ENCODE results near the gene RNF227. TPM values are rescaled to one million over a fixed set of nuclear protein-coding genes. Genes with fewer than 3 reads are reported as not detected.

Gene RNF227
- total RNA-seq, 1 donor from 2014 or later, result 4.0 TPM

DNA sequence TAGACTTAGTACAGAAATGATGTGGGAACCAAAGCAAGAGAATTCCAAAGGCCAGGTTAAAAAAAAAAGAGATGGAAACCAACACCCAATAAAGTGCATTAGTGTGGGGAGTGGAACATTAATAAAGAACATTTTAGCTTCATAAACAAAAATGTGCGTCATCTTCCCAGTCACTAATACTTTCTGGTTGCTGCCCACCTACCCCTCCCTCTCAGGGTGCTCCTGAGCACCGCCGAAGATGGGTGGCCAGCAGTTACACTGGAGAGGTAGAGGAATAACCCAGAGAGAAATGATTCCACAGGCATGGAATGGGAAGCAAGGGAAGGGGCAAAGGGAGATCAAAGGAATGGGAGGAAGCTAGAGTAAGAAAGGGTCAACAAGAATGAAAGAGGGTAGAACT, 33.5 kb downstream of the RNF227 start:
- Mint-ChIP-seq H3K4me1 (no peaks in the 10 kb centered on the region), H3K27ac (ENCODE audit: unreplicated experiment) (no peak overlapping the region), H3K36me3 (ENCODE audit: low read depth) (no peaks in the 10 kb centered on the region), H3K9me3 (no peaks in the 10 kb centered on the region), H3K4me3 (no peak overlapping the region), H3K27me3 (ENCODE audit: low read depth) (no peaks in the 10 kb centered on the region)
- no peak for DNase-seq (ENCODE audit: low read depth, low spot score)
- TF ChIP-seq, protein P1, sequence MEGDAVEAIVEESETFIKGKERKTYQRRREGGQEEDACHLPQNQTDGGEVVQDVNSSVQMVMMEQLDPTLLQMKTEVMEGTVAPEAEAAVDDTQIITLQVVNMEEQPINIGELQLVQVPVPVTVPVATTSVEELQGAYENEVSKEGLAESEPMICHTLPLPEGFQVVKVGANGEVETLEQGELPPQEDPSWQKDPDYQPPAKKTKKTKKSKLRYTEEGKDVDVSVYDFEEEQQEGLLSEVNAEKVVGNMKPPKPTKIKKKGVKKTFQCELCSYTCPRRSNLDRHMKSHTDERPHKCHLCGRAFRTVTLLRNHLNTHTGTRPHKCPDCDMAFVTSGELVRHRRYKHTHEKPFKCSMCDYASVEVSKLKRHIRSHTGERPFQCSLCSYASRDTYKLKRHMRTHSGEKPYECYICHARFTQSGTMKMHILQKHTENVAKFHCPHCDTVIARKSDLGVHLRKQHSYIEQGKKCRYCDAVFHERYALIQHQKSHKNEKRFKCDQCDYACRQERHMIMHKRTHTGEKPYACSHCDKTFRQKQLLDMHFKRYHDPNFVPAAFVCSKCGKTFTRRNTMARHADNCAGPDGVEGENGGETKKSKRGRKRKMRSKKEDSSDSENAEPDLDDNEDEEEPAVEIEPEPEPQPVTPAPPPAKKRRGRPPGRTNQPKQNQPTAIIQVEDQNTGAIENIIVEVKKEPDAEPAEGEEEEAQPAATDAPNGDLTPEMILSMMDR (conservative IDR thresholded peaks at IDR 0.05), result no peak

DNA sequence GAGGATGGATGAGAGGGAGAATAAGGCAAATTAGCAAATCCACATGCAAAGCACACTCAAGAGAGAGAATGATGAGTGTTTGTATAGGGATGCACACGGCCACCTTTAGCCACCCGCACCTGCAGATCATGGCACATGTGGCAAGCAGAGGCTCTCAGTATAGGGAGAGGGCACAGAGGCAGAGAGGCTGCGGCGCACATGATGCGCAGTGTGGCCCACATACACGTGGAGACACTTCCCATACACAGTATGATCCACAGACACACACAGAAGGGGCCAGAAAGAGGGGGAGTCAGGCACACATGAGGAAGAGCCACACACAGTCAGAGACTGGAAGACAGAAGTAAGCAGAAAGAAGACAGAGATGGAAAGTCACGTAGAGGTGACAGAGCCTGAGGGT, 34.0 kb downstream of the RNF227 start:
- Mint-ChIP-seq H3K36me3 (ENCODE audit: low read depth) (no peaks in the 10 kb centered on the region), H3K4me3 (no peak overlapping the region), H3K9me3 (no peaks in the 10 kb centered on the region), H3K27ac (ENCODE audit: unreplicated experiment) (no peak overlapping the region), H3K27me3 (ENCODE audit: low read depth) (no peaks in the 10 kb centered on the region), H3K4me1 (no peaks in the 10 kb centered on the region)
- TF ChIP-seq, protein P1 (conservative IDR thresholded peaks at IDR 0.05), result no peak
- no peak for DNase-seq (ENCODE audit: low read depth, low spot score)

DNA sequence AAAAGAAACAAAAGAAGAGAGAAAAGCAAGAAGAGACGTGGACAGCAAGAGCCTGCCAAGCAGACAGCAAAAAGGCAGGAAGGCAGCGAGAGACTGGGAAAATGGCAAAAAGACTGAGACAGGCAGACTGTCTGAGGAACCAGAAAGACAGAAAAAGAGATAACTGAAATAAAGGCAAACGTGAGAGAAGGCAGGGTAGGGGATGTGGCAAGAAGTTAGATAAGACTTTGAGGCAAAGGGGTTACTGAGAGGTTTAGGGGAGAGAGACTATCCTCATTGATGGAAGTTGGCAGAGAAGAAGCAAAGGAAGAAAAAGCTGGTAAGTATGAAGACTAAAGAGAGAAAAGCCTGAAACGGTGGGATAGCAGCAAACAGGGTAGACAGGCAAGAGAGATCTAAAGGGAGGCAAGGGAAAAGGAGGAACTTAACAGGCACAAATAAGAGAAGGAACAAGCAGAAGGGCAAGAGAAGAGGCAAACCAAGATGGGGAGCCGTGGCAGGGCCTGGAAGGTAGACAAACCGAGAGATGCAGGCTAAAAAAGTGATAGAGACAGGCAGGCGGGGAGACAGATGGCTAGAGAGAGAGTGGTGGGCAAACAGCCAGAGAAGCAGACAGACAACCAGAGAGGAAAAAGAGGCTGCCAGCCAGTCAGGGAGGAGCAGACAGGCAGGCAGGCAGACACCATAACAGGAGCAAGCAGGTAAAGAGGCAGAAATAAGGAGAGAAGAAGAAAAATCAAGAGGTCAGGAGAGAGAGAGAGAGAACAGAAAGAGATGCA, 34.6 kb downstream of the RNF227 start:
- TF ChIP-seq, protein P1 (conservative IDR thresholded peaks at IDR 0.05), result no peak
- Mint-ChIP-seq H3K4me3 (no peak overlapping the region), H3K9me3 (no peaks in the 10 kb centered on the region), H3K27me3 (ENCODE audit: low read depth) (no peaks in the 10 kb centered on the region), H3K27ac (ENCODE audit: unreplicated experiment) (no peak overlapping the region), H3K4me1 (no peaks in the 10 kb centered on the region), H3K36me3 (ENCODE audit: low read depth) (peaks cover under 1% of the 10 kb centered on the region)
- DNase-seq (ENCODE audit: low read depth, low spot score), result no peak

DNA sequence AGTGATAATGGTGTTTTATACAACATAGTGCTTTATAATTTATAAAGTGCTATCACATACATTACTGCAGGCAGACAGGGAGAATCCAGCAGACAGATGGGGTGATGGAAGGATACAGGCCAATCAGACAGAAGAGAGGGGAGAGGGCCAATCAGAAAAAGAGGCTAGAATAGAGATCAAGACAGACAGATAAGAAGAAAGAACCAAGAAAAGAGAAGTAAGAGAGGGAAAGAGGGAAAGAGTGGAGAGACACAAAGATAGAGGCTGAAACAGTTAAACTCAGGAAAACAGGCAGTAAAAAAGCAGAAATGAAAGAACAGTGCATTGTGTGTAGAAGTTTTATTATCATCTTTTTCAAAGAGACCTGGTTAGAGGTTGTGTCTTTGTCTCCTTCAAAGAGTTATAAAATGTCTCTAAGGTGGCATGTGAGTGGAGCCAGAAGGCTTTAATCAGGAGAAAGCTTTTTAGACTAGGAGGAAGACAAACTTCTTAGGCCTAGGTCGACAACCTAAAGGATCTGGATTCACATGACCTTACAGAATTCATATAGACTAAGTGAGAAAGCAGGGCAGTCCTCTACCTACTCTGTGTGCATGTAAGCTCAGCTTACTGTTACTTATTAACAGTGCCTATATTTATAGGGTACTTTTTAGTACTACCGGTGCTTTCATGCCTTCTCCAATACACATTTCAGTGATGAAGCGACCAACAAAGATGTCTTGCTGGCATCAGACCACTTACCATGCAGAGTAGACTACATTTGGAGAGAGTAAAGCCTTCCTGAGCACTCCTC, 35.8 kb downstream of the RNF227 start:
- Mint-ChIP-seq H3K9me3 (no peaks in the 10 kb centered on the region), H3K36me3 (ENCODE audit: low read depth) (peaks cover 9% of the 10 kb centered on the region), H3K27me3 (ENCODE audit: low read depth) (no peaks in the 10 kb centered on the region), H3K27ac (ENCODE audit: unreplicated experiment) (no peak overlapping the region), H3K4me3 (no peak overlapping the region), H3K4me1 (no peaks in the 10 kb centered on the region)
- TF ChIP-seq, protein P1 (conservative IDR thresholded peaks at IDR 0.05), result no peak
- no peak for DNase-seq (ENCODE audit: low read depth, low spot score)

DNA sequence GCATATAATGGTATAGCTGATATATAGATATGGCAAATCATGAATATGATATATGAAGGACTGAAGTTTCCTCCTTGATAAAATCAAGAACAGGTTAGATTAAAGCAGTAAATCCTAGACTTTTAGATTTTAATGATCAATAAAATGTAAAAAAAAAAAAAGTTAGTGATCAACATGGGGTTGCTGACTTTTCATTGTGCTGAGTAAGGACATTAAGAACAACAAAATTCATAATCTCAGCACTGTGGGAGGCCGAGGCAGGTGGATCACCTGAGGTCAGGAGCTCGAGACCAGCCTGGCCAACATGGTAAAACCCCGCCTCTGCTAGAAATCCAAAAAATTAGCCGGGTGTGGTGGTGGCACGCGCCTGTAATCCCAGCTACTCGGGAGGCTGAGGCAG, 37.9 kb downstream of the RNF227 start:
- H3K9me3 Mint-ChIP-seq, result no peaks in the 10 kb centered on the region
- no peaks in the 10 kb centered on the region for H3K27me3 Mint-ChIP-seq (ENCODE audit: low read depth)
- H3K27ac Mint-ChIP-seq (ENCODE audit: unreplicated experiment), result no peak overlapping the region
- TF ChIP-seq, protein P1 (conservative IDR thresholded peaks at IDR 0.05), result no peak
- peaks cover 12% of the 10 kb centered on the region for H3K36me3 Mint-ChIP-seq (ENCODE audit: low read depth)
- no peak overlapping the region for H3K4me3 Mint-ChIP-seq
- DNase-seq (ENCODE audit: low read depth, low spot score), result no peak
- H3K4me1 Mint-ChIP-seq, result no peaks in the 10 kb centered on the region

Data from neural crest cell (in vitro differentiated cells).